GM21528 (cell line): ENCODE measurements around the gene TGFB2.
A peak's percentile ranks its signal among the peaks of the same experiment; 100 is the strongest.

Source experiments
- ATAC-seq: cut with Tn5 transposase; IDR thresholded peaks from one replicate; pipeline ENCODE4 v1.9.1; 2021; ENCODE audit warnings: mild to moderate bottlenecking, moderate library complexity; ENCODE audit not compliant: unreplicated experiment, low FRiP score

Gene TGFB2

GRCh38 chr1:218357211-218357892 lies 12.2 kb downstream of the TGFB2 start:
- ATAC-seq, result no peak

GRCh38 chr1:218357893-218358232 lies 12.7 kb downstream of the TGFB2 start:
- ATAC-seq, result no peak

GRCh38 chr1:218361298-218362065 lies 16.3 kb downstream of the TGFB2 start:
- no peak for ATAC-seq

GRCh38 chr1:218362418-218363076 lies 17.4 kb downstream of the TGFB2 start:
- ATAC-seq, result no peak

GRCh38 chr1:218363141-218363540 lies 18.0 kb downstream of the TGFB2 start:
- ATAC-seq, result no peak

- ATAC-seq, result no peak
These were observed 19.0 kb downstream of the TGFB2 start for GRCh38 chr1:218364028-218364710.

GRCh38 chr1:218365226-218365999 lies 20.3 kb downstream of the TGFB2 start:
- no peak for ATAC-seq

- no peak for ATAC-seq
These were observed 21.4 kb downstream of the TGFB2 start for GRCh38 chr1:218366322-218367052.

- ATAC-seq, result no peak
These were observed 22.0 kb downstream of the TGFB2 start for GRCh38 chr1:218367118-218367517.

GRCh38 chr1:218368686-218369085 lies 23.6 kb downstream of the TGFB2 start:
- ATAC-seq, result no peak

- no peak for ATAC-seq
These were observed 24.8 kb downstream of the TGFB2 start for GRCh38 chr1:218369688-218370511.

- no peak for ATAC-seq
These were observed 27.0 kb downstream of the TGFB2 start for GRCh38 chr1:218371927-218372672.

- no peak for ATAC-seq
These were observed 29.5 kb downstream of the TGFB2 start for GRCh38 chr1:218374401-218375353.

GRCh38 chr1:218376722-218377121 lies 31.6 kb downstream of the TGFB2 start:
- ATAC-seq, result peak; percentile 26

- peak; percentile 80 for ATAC-seq
These were observed 32.1 kb downstream of the TGFB2 start for GRCh38 chr1:218377143-218377660.

- ATAC-seq, result no peak
These were observed 35.2 kb downstream of the TGFB2 start for GRCh38 chr1:218380125-218380977.
